HG03095 (cell line): ENCODE results near the gene NUCB1.
A peak's percentile ranks its signal among the peaks of the same experiment; 100 is the strongest.

Experiments
- ATAC-seq: cut with Tn5 transposase; IDR thresholded peaks from one replicate; pipeline ENCODE4 v1.9.1; 2021; ENCODE audit warnings: moderate library complexity; ENCODE audit not compliant: unreplicated experiment

Gene NUCB1

DNA sequence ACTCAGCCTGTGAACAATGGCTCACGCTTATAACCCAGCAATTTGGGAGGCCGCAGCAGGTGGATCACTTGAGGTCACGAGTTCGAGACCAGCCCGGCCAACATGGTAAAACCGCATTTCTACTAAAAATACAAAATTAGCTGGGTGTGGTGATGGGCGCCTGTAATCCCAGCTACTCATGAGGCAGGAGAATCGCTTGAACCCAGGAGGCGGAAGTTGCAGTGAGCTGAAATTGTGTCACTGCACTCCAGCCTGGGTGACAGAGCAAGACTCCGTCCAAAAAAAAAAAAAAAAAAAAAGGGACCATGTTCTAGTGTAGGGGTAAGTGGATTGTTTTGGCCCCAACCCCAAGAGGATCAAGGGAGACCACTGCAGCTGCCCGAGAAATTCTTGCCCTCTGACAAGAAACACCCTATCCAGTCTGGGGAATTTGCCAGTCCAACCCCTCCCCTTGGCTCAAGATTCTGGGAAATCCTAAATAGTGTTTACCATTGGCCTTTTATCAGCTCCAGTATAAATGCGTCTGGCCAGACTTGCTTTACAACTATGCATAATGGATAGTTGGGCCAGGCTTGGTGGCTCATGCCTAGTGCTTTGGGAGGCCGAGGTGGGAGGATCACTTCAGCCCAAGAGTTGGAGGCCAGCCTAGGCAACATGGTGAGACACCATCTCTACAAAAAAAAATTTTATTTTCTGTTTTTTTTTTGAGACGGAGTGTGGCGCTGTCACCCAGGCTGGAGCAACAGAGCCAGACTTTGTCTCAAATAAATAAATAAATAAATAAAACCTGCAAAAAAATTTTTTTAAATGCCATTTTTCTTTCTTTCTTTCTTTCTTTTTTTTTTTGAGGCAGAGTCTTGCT is 28.3 kb downstream of the NUCB1 start:
- ATAC-seq = no peak

DNA sequence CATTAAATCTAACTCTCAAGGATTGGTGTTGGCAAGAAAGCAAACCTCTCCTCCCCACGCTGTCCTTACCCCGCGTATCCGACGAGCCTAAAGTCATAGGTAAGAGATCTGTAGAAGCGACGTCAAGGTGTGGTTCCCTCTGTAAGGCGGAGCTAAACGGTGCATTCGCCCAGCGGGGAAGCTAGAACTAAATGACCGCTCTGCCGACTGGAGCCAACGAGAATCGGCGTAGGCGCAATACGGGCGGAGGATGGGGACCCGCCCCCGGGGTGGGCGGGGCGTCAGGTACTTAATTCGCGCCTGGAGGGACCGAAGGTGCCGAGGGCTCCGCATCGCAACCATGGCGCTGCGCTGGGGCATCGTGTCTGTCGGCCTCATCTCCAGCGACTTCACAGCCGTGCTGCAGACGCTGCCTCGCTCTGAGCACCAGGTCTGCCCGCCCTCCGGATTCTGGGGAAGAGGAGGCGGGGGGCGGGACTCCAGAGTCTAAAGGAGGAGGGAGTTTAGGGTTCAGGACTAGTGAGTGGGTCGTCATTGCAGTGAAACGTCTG is 33.3 kb downstream of the NUCB1 start, which contains the start of gene DHDH:
Gene DHDH (plus strand): TSS at position 318 of the 551 bp plus-strand sequence. CDS start 23 bp downstream, at position 341.
- ATAC-seq = no peak

DNA sequence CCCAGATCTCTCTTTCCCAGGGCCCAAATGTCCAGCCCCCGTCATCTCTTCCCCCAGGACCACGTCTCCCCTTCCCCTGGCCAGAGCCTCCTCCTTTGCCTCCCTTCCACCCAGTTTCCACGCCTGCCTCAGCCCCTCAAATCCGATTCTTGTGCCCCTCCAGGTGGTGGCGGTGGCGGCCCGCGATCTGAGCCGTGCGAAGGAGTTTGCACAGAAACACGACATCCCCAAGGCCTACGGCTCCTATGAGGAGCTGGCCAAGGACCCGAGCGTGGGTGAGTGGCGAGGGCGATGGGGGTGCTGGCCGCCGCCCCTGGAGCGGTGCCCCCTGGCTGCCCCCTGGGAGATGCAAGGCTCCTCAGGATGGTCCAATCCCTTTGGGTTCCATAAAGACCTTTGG is 34.7 kb downstream of the NUCB1 start:
- ATAC-seq = no peak

DNA sequence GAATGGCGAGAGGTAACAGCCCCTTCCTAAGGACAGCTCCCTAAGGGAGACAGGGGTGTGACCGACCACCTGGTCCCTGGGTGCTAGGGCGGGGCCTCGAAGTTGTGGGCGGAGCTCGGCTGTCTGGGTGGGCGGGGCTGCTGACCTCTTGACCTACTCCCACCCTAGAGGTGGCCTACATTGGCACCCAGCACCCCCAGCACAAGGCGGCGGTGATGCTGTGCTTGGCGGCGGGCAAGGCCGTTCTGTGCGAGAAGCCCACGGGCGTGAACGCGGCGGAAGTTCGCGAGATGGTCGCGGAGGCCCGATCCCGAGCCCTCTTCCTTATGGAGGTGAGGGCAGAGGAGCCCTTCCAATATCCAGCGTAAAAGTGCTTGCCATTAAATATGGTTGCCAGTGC is 35.8 kb downstream of the NUCB1 start:
- ATAC-seq = no peak

DNA sequence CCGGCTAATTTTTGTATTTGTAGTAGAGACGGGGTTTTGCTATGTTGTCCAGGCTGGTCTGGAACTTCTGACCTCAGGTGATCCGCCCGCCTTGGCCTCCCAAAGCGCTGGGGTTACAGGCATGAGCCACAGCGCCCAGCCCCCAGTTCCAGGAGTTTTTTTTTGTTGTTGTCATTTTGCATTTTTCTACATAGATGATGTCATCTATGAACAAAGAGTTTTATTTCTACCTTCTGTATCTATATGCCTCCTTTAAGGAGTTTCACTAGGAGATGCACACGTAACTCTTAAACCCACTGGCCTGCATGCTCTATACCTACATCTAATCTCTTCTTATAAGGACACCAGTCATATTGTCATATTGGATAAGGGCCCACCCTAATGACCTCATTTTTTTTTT is 38.1 kb downstream of the NUCB1 start:
- no peak for ATAC-seq

DNA sequence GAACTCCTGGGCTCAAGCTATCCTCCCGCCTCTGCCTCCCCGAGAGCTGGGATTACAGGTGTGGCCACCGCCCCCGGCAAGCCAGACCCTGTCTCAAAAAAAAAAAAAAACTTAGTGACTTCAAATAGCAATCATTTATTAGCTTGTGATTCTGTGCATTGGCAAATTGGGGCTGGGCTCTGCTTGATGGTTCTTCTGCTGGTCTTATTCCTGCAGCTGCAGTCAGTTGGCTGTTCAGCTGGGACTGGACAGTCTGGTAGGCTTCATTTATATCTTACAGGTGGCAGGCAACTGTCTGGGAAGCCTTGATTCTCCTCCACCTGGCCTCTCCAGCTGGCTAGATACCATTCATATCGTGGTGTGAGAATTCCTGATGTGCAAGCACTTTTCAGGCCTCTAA is 40.8 kb downstream of the NUCB1 start:
- ATAC-seq = no peak

DNA sequence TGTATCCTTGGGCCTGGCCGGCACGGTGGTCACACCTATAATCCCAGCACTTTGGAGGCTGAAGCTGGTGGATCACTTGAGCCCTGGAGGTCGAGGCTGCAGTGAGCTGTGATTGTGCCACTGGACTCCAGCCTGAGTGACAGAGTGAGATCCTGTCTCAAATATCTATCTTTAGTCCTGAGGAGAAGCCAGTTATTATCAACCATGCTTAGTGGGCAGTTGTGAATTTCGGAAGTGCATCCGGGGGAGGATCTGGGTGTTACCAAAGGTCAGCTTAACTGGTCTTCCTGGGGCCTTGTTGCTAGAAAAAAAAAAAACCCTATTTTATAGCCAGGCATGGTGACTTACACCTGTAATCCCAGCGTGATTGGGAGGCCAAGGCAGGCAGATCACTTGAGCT is 43.0 kb downstream of the NUCB1 start:
- ATAC-seq = no peak

DNA sequence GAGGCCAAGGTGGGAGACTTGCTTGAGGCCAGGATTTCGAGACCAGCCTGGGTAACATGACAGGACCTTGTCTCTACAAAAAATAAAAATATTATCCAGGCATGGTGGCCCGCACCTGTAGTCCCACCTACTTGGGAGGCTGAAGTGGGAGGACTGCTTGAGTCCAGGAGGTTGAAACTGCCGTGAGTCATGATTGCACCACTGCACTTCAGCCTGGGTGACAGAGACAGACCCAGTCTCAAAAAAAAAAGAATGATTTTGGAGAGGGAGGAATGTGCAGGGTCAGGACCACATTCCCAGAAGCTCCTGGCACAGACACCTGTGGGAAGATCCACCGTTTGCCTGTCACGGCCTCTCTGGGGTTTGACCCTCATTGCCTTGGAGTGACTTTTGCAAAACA is 45.3 kb downstream of the NUCB1 start:
- ATAC-seq = no peak

DNA sequence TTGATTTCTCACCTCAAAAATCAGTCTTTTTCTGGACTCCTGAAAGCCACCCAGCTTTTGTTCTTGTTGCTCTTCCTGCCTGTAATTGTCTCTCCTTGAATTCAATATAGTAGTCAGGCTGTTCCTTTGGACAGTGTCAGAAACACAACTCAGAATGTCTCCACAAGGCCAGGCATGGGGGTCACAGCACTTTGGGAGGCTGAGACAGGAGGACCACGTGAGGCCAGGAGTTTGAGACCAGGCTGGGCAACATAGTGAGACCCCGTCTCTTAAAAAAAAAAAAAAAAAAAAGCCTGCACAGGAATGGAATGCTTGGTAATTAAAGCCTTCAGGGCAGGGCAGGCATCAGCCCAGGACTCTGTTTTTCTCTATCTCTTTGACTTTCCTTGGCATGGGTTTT is 45.7 kb downstream of the NUCB1 start:
- no peak for ATAC-seq

DNA sequence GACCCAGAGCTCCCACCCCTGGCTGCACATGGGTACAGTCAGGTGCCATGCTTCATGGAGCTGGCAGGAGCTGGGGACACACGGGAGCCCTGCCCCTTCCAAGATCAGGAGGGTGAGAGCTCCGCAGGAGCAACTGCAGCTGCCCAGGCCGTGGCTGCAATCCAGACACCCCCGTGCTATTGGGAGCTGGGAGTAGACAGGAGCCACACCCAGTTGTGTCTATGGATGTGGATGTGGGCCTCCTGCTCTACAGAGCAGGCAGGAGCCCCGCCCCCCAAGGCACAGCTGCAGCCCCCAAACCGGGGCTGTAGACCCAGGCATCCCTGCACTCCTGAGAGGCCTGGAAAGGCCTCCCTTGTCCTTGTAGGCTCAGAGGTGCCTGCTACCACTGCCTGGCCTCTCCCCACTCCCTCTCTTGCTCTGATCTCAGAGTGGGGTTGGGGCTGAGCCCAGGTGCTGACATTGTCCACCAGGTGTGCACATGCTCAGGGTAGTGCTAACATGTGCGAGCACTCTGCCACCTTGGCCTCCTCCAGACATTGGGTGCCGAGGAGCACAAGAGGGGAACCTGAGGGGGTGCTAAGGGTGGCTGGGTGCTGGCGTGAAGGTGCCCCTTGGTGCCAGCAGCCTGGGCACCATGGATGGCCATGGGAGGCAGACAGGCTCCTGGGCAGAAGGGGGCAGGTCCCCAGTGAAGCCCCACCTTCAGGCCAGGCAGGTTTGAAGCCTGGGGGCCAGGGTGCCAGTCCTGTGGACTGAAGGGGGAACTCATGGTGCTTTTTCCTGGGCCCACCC is 46.5 kb downstream of the NUCB1 start:
- ATAC-seq = no peak

DNA sequence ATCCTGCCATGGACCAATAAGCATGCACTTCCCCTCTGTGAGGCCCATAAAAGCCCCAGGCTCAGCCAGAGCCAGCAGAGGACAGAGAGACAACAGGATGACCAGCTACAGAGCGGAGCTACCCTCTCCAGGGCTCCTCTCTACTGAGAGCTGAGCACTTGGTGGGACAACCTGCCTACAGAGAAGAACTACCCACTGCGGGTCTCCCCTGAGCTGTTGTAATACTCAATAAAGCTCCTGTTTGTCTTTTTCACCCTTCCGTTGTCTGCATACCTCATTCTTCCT is 47.1 kb downstream of the NUCB1 start:
- no peak for ATAC-seq

DNA sequence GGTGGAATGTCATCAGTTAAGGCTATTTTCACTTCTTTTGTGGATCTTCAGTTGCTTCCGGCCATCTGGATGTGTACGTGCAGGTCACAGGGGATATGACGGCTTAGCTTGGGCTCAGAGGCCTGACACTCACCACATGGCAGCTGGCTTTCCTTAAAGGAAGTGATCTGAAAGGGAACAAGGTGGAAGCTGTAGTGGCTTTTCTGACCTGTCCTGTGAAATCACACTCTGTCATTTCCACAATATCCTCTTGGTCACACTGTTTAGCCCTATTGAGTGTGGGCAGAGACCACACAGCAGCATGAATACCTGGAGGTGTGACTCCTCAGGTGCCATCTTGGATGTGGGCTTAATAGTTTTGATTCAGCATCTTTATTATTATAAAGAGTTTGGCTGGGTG is 50.0 kb downstream of the NUCB1 start:
- ATAC-seq = no peak

DNA sequence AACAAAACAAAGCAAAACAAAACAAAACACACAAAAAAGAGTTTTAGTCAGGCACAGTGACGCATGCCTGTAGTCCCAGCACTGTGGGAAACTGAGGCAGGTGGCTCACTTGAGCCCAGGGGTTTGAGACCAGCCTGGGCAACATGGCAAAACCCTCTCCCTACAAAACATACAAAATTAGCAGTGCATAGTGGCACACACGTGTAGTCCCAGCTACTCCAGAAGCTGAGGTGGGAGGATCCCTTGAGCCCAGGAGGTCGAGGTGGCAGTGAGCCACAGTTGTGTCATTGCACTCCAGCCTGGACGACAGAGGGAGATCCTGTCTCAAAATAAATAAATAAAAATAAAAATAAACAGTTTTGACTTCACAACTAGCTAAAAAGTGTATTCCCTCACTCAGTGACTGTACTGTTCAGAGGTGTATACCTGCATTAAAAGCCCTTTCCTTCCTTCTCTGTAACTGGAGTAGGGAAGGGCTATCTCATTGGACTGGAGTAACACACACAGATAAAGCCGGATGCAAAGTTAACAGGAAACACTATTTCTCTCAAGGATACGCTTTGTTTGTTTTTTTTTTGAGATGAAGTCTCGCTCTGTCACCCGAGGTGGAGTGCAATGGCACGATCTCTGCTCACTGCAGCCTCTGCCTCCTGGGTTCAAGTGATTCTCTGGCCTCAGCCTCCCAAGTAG is 50.9 kb downstream of the NUCB1 start:
- no peak for ATAC-seq

DNA sequence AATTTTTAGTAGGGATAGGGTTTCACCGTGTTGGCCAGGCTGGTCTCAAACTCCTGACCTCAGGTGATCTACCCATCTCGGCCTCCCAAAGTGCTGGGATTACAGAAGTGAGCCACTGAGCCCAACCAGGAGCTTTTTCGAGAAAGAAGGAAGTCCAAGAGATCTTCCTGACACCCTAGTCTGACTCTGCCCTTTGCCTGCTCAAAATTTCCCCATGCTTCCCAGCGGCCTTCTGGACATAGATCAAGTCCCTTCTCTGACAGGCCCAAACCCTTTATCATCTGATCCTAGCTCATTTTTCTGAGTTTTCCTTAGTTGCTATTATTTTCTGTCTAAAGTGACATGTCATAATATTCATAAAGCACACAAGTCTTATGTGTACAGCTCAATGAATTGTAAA is 53.0 kb downstream of the NUCB1 start:
- no peak for ATAC-seq

DNA sequence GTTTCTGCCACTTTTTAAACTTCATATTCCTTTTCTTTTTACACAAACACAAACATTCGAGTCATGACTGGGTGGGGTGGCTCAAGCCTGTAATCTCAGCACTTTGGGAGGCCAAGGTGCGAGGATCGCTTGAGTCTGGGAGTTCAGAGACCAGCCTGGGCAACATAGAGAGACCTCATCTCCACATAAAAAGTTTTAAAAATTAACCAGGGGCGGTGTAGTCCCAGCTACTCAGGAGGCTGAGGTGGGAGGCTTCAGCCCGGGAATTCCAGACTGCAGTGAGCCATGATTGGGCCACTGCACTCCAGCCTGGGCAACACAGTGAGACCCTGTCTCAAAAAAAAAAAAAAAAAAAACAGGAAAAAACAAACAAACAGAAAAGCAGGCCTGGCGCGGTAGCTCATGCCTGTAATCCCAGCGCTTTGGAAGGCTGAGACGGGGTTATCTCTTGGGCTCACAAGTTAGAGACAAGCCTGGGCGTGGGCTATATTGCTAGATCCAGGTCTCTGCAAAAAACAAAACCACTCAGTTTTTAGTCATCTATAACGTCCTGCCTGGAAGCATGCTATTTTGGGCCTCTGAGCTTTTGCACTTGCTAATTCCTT is 54.0 kb downstream of the NUCB1 start:
- ATAC-seq = no peak

DNA sequence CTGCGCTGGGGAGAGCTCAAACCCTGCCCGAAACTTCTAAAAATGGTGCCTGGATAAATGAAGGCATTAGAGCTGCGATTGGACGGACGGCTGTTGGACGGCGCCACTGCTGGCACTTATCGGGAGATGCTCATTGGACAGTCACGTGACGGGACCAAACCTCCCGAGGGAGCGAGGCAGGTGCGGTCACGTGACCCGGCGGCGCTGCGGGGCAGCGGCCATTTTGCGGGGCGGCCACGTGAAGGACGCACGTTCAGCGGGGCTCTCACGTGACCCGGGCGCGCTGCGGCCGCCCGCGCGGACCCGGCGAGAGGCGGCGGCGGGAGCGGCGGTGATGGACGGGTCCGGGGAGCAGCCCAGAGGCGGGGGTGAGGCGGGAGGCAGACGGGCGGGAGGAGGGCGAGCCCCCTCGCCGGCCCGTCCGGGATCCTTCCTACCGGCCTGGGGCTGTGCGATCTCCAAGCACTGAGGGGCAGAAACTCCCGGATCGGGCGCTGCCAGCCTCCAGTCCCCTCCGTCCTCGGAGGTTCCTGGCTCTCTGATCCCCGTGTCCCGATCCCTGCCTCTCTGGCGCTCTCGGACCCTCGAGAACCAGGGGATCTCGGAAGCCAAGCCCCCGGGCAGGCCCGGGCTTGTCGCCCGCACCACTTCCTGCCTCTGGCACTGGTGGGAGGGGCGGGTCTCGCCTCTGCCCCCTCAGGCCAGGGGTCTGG is 54.6 kb downstream of the NUCB1 start, which contains the start of gene BAX:
Gene BAX (plus strand): TSS at position 281 of the 713 bp plus-strand sequence. CDS start 54 bp downstream, at position 335.
- ATAC-seq = peak; percentile 62

DNA sequence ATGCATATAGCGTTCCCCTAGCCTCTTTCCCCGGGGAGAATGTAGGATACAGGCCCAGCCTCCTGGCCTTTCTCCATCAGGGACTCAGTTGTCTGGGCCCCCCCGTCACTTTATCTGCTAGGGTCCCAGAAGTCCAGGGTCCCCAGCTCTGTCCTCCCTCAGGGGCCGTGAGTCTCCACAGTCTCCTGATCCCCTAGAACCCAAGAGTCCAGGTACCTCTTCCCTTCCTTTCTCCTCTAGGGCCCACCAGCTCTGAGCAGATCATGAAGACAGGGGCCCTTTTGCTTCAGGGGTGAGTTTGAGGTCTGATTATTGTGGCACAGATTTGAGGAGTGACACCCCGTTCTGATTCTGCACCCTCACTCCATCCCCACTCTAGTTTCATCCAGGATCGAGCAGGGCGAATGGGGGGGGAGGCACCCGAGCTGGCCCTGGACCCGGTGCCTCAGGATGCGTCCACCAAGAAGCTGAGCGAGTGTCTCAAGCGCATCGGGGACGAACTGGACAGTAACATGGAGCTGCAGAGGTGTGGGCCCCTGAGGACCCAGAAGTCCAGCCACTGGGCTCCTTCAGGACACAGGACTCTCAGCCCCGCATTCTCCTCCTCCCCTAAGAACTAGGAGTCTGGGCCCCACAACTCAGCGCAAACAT is 55.3 kb downstream of the NUCB1 start:
- ATAC-seq = no peak

DNA sequence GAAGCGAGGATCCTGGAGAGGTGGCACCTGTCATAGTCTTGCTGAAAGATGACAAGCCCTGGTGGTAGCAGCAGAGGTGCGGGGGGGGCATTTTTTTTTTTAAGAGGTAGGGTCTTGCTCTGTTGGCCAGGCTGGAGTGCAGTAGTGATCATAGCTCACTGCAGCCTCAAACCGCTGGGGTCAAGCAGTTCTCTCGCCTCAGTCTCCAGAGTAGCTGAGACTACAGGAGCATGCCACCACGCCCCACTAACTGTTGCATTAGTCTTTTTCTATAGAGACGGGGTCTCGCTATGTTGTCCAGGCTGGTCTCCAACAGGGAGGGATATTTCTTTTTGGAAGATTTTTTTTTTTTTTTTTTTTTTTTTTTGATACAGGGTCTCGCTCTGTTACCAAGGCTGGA is 57.9 kb downstream of the NUCB1 start:
- no peak for ATAC-seq

DNA sequence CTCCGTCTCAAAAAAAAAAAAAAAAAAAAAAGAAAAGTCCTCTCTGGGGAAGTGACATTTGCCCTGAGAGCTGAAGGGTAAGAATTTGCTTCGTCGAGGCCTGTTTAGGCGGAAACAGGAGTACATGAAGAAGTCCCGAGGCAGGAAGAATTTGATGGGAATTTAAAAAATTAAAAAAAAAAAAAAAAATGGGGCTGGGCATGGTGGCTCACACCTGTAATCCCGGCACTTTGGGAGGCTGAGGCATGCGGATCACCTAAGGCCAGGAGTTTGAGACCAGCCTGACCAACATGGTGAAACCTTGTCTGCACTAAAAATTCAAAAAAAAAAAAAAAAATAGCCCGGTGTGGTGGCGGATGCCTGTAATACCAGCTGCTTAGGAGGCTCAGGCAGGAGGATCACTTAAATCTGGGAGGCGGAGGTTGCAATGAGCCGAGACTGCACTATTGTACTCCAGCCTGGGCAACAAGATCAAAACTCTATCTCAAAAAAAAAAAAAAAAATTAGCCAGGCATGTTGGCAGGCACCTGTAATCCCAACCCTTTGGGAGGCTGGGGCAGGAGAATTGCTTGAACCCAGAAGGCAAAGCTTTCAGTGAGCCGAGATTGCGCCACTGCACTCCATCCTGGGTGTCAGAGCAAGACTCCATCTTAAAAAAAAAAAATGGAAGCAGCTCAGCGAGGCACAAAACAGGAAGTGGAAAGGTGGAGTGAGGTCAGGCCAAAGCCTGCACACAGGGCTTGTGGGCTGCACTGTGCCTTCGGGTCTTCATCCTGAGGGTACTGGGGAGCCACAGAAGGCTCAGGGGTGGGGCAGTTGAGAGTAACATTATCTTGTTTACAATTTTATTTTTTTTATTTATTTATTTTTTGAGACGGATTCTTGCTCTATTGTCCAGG is 59.5 kb downstream of the NUCB1 start:
- no peak for ATAC-seq
